Neural cell (in vitro differentiated cells): ENCODE data around the gene OSM. TPM values are rescaled to one million over a fixed set of nuclear protein-coding genes. Genes with fewer than 3 reads are reported as not detected.

ENCODE experiments used
- H2AFZ ChIP-seq: fragments of 200-600, 300-800 bp; sonication (generic), shearing (Covaris generic); 2 replicates; pipeline ENCODE4 v1.6.0; 2014; ENCODE audit warnings: low read depth, mild to moderate bottlenecking, antibody characterized with exemption, low read length, moderate library complexity
- H3F3A ChIP-seq: fragments of 200-600 bp; shearing (Covaris generic); 2 replicates; pipeline ENCODE4 v1.6.1; 2016; ENCODE audit warnings: mild to moderate bottlenecking, moderate library complexity, mixed read lengths, antibody characterized with exemption, low read length; ENCODE audit not compliant: insufficient read depth, poor library complexity, severe bottlenecking
- H3K27ac ChIP-seq: fragments of 200-600, 300-800 bp; sonication (generic), shearing (Covaris generic); 2 replicates; pipeline ENCODE4 v1.5.1; 2014; ENCODE audit warnings: mild to moderate bottlenecking, low read length, moderate library complexity
- H3K27me3 ChIP-seq: fragments of 300-800, 200-600 bp; sonication (generic), shearing (Covaris generic); 2 replicates; pipeline ENCODE4 v1.6.0; 2014; ENCODE audit warnings: mild to moderate bottlenecking, low read depth, low read length, moderate library complexity; ENCODE audit not compliant: insufficient read depth
- H3K36me3 ChIP-seq: fragments of 300-800, 200-600 bp; sonication (generic), shearing (Covaris generic); 2 replicates; pipeline ENCODE4 v1.5.1; 2014; ENCODE audit warnings: mild to moderate bottlenecking, antibody characterized with exemption, low read length, moderate library complexity; ENCODE audit not compliant: insufficient read depth
- H3K4me2 ChIP-seq: fragments of 300-800, 200-600 bp; sonication (generic), shearing (Covaris generic); 2 replicates; pipeline ENCODE4 v1.6.0; 2014; ENCODE audit warnings: mild to moderate bottlenecking, low read length
- H3K4me3 ChIP-seq: fragments of 300-800, 200-600 bp; sonication (generic), shearing (Covaris generic); 2 replicates; pipeline ENCODE4 v1.5.1; 2014; ENCODE audit warnings: mild to moderate bottlenecking, low read length, moderate library complexity
- H3K79me2 ChIP-seq: fragments of 200-600 bp; shearing (Covaris generic); replicated peaks from 2 replicates; pipeline ENCODE4 v1.6.0; 2014; ENCODE audit warnings: mild to moderate bottlenecking, low read length, moderate library complexity; ENCODE audit not compliant: insufficient read depth
- H3K9ac ChIP-seq: fragments of 300-800, 200-600 bp; sonication (generic), shearing (Covaris generic); 2 replicates; pipeline ENCODE4 v1.6.1; 2016; ENCODE audit warnings: mild to moderate bottlenecking, low read length, mixed read lengths
- H3K9me2 ChIP-seq: fragments of 200-600 bp; shearing (Covaris generic); 2 replicates; pipeline ENCODE4 v1.6.1; 2016; ENCODE audit warnings: mild to moderate bottlenecking, low read length, mixed read lengths; ENCODE audit not compliant: insufficient read depth
- H3K9me3 ChIP-seq: fragments of 200-600, 300-800 bp; sonication (generic), shearing (Covaris generic); 2 replicates; pipeline ENCODE4 v1.6.1; 2016; ENCODE audit warnings: mild to moderate bottlenecking, mixed run types, low read length, moderate library complexity, mixed read lengths
- H4K20me1 ChIP-seq: fragments of 200-600 bp; shearing (Covaris generic); 2 replicates; pipeline ENCODE4 v1.6.1; 2016; ENCODE audit warnings: mild to moderate bottlenecking, mixed run types; ENCODE audit not compliant: insufficient read depth
- EP300 ChIP-seq: fragments of 450-650 bp; conservative IDR thresholded peaks from 2 replicates; pipeline ENCODE4 v1.6.1; 2014; ENCODE audit warnings: antibody characterized with exemption, mild to moderate bottlenecking, moderate library complexity; ENCODE audit not compliant: poor library complexity, severe bottlenecking
- EZH2 ChIP-seq: fragments of 200-600, 300-800 bp; shearing (Covaris generic), sonication (generic); IDR thresholded peaks from 2 replicates; pipeline ENCODE4 v1.6.1; 2014; ENCODE audit warnings: antibody characterized with exemption, low read length, borderline replicate concordance, mild to moderate bottlenecking; ENCODE audit not compliant: insufficient read depth, poor library complexity, severe bottlenecking
- MXI1 ChIP-seq: fragments of 450-650 bp; conservative IDR thresholded peaks from 2 replicates; pipeline ENCODE4 v1.6.1; 2014; ENCODE audit warnings: antibody characterized with exemption, mild to moderate bottlenecking; ENCODE audit not compliant: poor library complexity, severe bottlenecking
- POLR2AphosphoS5 ChIP-seq: IDR thresholded peaks from 2 replicates; pipeline ENCODE4 v1.6.1; 2012
- RAD21 ChIP-seq: fragments of 450-650 bp; conservative IDR thresholded peaks from 2 replicates; pipeline ENCODE4 v1.6.1; 2014; ENCODE audit warnings: antibody characterized with exemption, mild to moderate bottlenecking, moderate library complexity
- SMC3 ChIP-seq: fragments of 450-650 bp; conservative IDR thresholded peaks from 2 replicates; pipeline ENCODE4 v1.6.1; 2014; ENCODE audit warnings: antibody characterized with exemption, mild to moderate bottlenecking, moderate library complexity; ENCODE audit not compliant: poor library complexity
- TAF1 ChIP-seq: IDR thresholded peaks from 2 replicates; pipeline ENCODE4 v1.6.1; 2012; ENCODE audit warnings: low read depth
- polyA plus RNA-seq: library from polyadenylated mRNA; depleted of rRNA; stranded (reverse); fragments of >200 nt; gene quantifications from 2 replicates; pipeline ENCODE4 v1.2.3, GENCODE V29; 2014
- TF ChIP-seq, protein P1 (sequence below): fragments of 450-650 bp; IDR thresholded peaks from 2 replicates; pipeline ENCODE4 v1.5.1; 2014; ENCODE audit warnings: antibody characterized with exemption, mild to moderate bottlenecking, moderate library complexity; ENCODE audit not compliant: poor library complexity, severe bottlenecking
- TF ChIP-seq, protein P2 (sequence below): IDR thresholded peaks from 2 replicates; pipeline ENCODE4 v1.6.1; 2012; ENCODE audit warnings: borderline replicate concordance

OSM gene
- polyA plus RNA-seq, 1 donor from 2014 or later = not detected

GRCh38 chr22:30270832-30271231 is 4.2 kb upstream of the OSM start:
- H3K9ac ChIP-seq = no peak overlapping the region
- H3K27ac ChIP-seq = no peak overlapping the region
- no peaks in the 10 kb centered on the region for H3K9me3 ChIP-seq
- H3K27me3 ChIP-seq = no peaks in the 10 kb centered on the region
- H3K4me3 ChIP-seq = no peak overlapping the region
- H3K36me3 ChIP-seq = no peaks in the 10 kb centered on the region
- H4K20me1 ChIP-seq = no peaks in the 10 kb centered on the region
- H2AFZ ChIP-seq = no peak overlapping the region
- H3K9me2 ChIP-seq = no peaks in the 10 kb centered on the region
- H3F3A ChIP-seq = no peaks in the 10 kb centered on the region
- TF ChIP-seq MXI1 (no peak), SMC3 (no peak), POLR2AphosphoS5 (no peak), RAD21 (no peak), EZH2 (no peak), TAF1 (no peak), EP300 (no peak)
- TF ChIP-seq, protein P1, sequence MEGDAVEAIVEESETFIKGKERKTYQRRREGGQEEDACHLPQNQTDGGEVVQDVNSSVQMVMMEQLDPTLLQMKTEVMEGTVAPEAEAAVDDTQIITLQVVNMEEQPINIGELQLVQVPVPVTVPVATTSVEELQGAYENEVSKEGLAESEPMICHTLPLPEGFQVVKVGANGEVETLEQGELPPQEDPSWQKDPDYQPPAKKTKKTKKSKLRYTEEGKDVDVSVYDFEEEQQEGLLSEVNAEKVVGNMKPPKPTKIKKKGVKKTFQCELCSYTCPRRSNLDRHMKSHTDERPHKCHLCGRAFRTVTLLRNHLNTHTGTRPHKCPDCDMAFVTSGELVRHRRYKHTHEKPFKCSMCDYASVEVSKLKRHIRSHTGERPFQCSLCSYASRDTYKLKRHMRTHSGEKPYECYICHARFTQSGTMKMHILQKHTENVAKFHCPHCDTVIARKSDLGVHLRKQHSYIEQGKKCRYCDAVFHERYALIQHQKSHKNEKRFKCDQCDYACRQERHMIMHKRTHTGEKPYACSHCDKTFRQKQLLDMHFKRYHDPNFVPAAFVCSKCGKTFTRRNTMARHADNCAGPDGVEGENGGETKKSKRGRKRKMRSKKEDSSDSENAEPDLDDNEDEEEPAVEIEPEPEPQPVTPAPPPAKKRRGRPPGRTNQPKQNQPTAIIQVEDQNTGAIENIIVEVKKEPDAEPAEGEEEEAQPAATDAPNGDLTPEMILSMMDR = no peak
- TF ChIP-seq, protein P2, sequence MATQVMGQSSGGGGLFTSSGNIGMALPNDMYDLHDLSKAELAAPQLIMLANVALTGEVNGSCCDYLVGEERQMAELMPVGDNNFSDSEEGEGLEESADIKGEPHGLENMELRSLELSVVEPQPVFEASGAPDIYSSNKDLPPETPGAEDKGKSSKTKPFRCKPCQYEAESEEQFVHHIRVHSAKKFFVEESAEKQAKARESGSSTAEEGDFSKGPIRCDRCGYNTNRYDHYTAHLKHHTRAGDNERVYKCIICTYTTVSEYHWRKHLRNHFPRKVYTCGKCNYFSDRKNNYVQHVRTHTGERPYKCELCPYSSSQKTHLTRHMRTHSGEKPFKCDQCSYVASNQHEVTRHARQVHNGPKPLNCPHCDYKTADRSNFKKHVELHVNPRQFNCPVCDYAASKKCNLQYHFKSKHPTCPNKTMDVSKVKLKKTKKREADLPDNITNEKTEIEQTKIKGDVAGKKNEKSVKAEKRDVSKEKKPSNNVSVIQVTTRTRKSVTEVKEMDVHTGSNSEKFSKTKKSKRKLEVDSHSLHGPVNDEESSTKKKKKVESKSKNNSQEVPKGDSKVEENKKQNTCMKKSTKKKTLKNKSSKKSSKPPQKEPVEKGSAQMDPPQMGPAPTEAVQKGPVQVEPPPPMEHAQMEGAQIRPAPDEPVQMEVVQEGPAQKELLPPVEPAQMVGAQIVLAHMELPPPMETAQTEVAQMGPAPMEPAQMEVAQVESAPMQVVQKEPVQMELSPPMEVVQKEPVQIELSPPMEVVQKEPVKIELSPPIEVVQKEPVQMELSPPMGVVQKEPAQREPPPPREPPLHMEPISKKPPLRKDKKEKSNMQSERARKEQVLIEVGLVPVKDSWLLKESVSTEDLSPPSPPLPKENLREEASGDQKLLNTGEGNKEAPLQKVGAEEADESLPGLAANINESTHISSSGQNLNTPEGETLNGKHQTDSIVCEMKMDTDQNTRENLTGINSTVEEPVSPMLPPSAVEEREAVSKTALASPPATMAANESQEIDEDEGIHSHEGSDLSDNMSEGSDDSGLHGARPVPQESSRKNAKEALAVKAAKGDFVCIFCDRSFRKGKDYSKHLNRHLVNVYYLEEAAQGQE = no peak
- no peaks in the 10 kb centered on the region for H3K79me2 ChIP-seq
- no peak overlapping the region for H3K4me2 ChIP-seq

DNA sequence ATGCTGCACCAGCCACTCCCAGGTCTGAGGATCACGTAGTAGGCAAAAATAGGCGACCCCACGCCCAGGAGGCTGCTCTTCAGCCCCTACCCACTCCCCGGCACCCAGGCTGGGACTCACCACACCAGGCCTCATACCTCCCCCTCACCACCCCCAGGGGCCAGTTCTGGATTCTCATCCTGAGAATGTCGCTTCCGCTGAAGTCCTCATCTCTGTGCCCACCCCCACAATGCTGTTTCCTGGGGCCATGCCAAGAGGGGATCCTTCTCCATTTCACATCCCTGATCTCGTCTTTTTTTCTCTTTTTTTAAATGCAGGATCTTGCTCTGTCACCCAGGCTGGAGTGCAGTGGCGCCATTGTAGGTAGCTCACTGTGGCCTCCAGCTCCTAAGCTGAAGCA is 1.7 kb upstream of the OSM start:
- Histone ChIP-seq H3K36me3 (no peaks in the 10 kb centered on the region), H3K4me3 (no peak overlapping the region), H3K79me2 (no peaks in the 10 kb centered on the region), H4K20me1 (no peaks in the 10 kb centered on the region), H3K27me3 (no peaks in the 10 kb centered on the region), H3K9ac (no peak overlapping the region), H3K9me3 (no peaks in the 10 kb centered on the region), H3K4me2 (no peak overlapping the region), H3F3A (no peaks in the 10 kb centered on the region), H3K9me2 (no peaks in the 10 kb centered on the region), H3K27ac (no peak overlapping the region), H2AFZ (no peak overlapping the region)
- TF ChIP-seq TAF1 = no peak
- TF ChIP-seq, protein P2 = no peak
- TF ChIP-seq, protein P1 = no peak
- TF ChIP-seq MXI1 = no peak
- no peak for TF ChIP-seq RAD21
- TF ChIP-seq EZH2 = no peak
- TF ChIP-seq POLR2AphosphoS5 = no peak
- TF ChIP-seq SMC3 = no peak
- TF ChIP-seq EP300 = no peak
